Measurements from ENCODE around the gene KCNQ1. TPM values are rescaled to one million over a fixed set of nuclear protein-coding genes. Genes with fewer than 3 reads are reported as not detected.

The KCNQ1 gene
- polyA plus RNA-seq, 1 donor from 2014 or later = not detected

GRCh38 chr11:2521733-2522630 is 77.2 kb downstream of the KCNQ1 start:
- Histone ChIP-seq H4K20me1 (ENCODE audit: insufficient read depth) (no peaks in the 10 kb centered on the region), H3K9me2 (ENCODE audit: insufficient read depth, low read length) (no peaks in the 10 kb centered on the region), H3K9me3 (ENCODE audit: low read length) (no peaks in the 10 kb centered on the region), H3K27me3 (ENCODE audit: insufficient read depth, low read depth, low read length) (no peaks in the 10 kb centered on the region), H2AFZ (ENCODE audit: low read depth, low read length) (no peak overlapping the region), H3K79me2 (replicated peaks; ENCODE audit: insufficient read depth, low read length) (no peaks in the 10 kb centered on the region), H3K4me3 (ENCODE audit: low read length) (no peak overlapping the region), H3K9ac (ENCODE audit: low read length) (no peak overlapping the region), H3K27ac (ENCODE audit: low read length) (no peak overlapping the region), H3K4me2 (ENCODE audit: low read length) (no peak overlapping the region), H3K36me3 (ENCODE audit: insufficient read depth, low read length) (no peaks in the 10 kb centered on the region), H3F3A (ENCODE audit: insufficient read depth, low read length, poor library complexity, severe bottlenecking) (no peaks in the 10 kb centered on the region)
- TF ChIP-seq TAF1 (IDR thresholded peaks at IDR 0.05; ENCODE audit: low read depth) (no peak), REST (IDR thresholded peaks at IDR 0.05; ENCODE audit: borderline replicate concordance) (no peak), SMC3 (conservative IDR thresholded peaks at IDR 0.05; ENCODE audit: poor library complexity) (no peak), EP300 (conservative IDR thresholded peaks at IDR 0.05; ENCODE audit: poor library complexity, severe bottlenecking) (no peak), POLR2AphosphoS5 (IDR thresholded peaks at IDR 0.05) (no peak), MXI1 (conservative IDR thresholded peaks at IDR 0.05; ENCODE audit: poor library complexity, severe bottlenecking) (no peak), RAD21 (conservative IDR thresholded peaks at IDR 0.05) (no peak), EZH2 (IDR thresholded peaks at IDR 0.05; ENCODE audit: borderline replicate concordance, insufficient read depth, low read length, poor library complexity, severe bottlenecking) (no peak), CTCF (IDR thresholded peaks at IDR 0.05; ENCODE audit: poor library complexity, severe bottlenecking) (no peak)

GRCh38 chr11:2522631-2523255 is 77.9 kb downstream of the KCNQ1 start:
- Histone ChIP-seq H3K27me3 (ENCODE audit: insufficient read depth, low read depth, low read length) (no peaks in the 10 kb centered on the region), H2AFZ (ENCODE audit: low read depth, low read length) (no peak overlapping the region), H3K4me2 (ENCODE audit: low read length) (no peak overlapping the region), H3K27ac (ENCODE audit: low read length) (no peak overlapping the region), H3F3A (ENCODE audit: insufficient read depth, low read length, poor library complexity, severe bottlenecking) (no peaks in the 10 kb centered on the region), H3K9me2 (ENCODE audit: insufficient read depth, low read length) (no peaks in the 10 kb centered on the region), H3K9ac (ENCODE audit: low read length) (no peak overlapping the region), H3K4me3 (ENCODE audit: low read length) (no peak overlapping the region), H3K79me2 (replicated peaks; ENCODE audit: insufficient read depth, low read length) (no peaks in the 10 kb centered on the region), H3K36me3 (ENCODE audit: insufficient read depth, low read length) (no peaks in the 10 kb centered on the region), H3K9me3 (ENCODE audit: low read length) (no peaks in the 10 kb centered on the region), H4K20me1 (ENCODE audit: insufficient read depth) (no peaks in the 10 kb centered on the region)
- TF ChIP-seq RAD21 (conservative IDR thresholded peaks at IDR 0.05) (no peak), EZH2 (IDR thresholded peaks at IDR 0.05; ENCODE audit: borderline replicate concordance, insufficient read depth, low read length, poor library complexity, severe bottlenecking) (no peak), SMC3 (conservative IDR thresholded peaks at IDR 0.05; ENCODE audit: poor library complexity) (no peak), REST (IDR thresholded peaks at IDR 0.05; ENCODE audit: borderline replicate concordance) (no peak), MXI1 (conservative IDR thresholded peaks at IDR 0.05; ENCODE audit: poor library complexity, severe bottlenecking) (no peak), TAF1 (IDR thresholded peaks at IDR 0.05; ENCODE audit: low read depth) (no peak), EP300 (conservative IDR thresholded peaks at IDR 0.05; ENCODE audit: poor library complexity, severe bottlenecking) (no peak), POLR2AphosphoS5 (IDR thresholded peaks at IDR 0.05) (no peak), CTCF (IDR thresholded peaks at IDR 0.05; ENCODE audit: poor library complexity, severe bottlenecking) (no peak)

All from neural cell (in vitro differentiated cells).